Measurements from ENCODE around the gene AQP3. TPM values are rescaled to one million over a fixed set of nuclear protein-coding genes. Genes with fewer than 3 reads are reported as not detected.
"Not testable (repeated sequence)": the region's sequence is repeated elsewhere in the genome, so short reads cannot be mapped to it uniquely, and the experiment has no call there.

The AQP3 gene
- total and polyA plus RNA-seq, 2 of the 13 experiments (the other 11 are each of a cell fraction or from before 2014, with no cell fraction given) = 1.4 to 5.5 TPM

GRCh38 chr9:33404788-33405362 lies 42.5 kb downstream of the AQP3 start (continued):
- TF ChIP-seq MAZ (IDR thresholded peaks at IDR 0.05; ENCODE audit: borderline replicate concordance, low read depth, low read length) (no peak), MAZ (CRISPR knock-in tag; IDR thresholded peaks at IDR 0.05; ENCODE audit: low read depth) (no peak), ZFP82 (CRISPR knock-in tag; IDR thresholded peaks at IDR 0.05; ENCODE audit: borderline replicate concordance) (no peak), EP300 (IDR thresholded peaks at IDR 0.05; ENCODE audit: low read depth in 2 of 2, low read length in 2 of 2) (no peak), EP300 (CRISPR knock-in tag; IDR thresholded peaks at IDR 0.05; ENCODE audit: borderline replicate concordance) (no peak)

DNA sequence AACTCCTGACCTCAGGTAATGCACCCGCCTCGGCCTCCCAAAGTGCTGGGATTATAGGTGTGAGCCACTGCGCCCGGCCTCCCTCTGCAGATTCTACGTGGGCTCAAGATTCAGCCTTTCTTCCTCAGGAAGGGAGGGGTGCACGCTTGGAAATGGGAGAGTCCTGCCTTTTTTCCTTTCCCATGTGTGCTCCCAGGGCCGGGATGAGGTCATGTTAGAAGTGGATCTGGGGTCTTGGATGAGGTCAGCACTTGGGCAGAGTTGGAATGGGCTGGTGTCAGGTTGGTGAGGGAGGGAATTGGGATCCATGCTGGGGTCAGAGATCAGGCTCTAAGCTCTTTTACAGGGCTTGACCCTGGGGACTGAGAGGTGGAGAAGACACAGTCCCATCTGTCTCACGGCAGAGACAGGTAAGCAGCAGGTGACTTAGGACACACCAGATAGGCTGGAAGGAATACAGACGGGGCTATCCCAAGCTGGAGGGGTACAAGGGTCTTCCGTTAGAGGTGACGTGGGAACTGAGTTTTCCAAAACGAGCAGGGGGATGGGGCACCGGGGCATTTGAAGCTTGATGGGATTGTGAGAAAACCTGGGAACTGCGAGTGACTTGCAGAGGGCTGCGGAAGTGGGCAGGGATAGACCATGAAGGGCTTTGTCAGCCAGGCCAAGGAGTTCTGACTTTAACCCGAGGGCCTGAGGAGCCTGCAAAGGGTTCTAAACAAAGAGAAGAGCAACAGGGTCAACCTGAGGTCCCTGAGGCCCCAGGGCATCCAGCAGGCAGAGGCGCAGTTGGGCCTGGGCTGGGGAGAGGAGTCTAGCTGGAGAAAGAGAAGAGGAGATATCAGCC lies 43.2 kb downstream of the AQP3 start:
- in situ Hi-C loops (cut with HindIII; ENCODE audit: extremely low pct_ligation_motif_present, low pct_unique_long_range_greater_than_20kb) (no loop called here), intact Hi-C loops (cut with micrococcal nuclease; ENCODE audit: unreplicated experiment) (loop anchor here (1.0 to 5.0 kb wide), 3 partner anchors 43 to 113 kb away; partner anchors contain the start of gene AQP3)
- no peaks in the 10 kb centered on the region for H3K9me3 ChIP-seq (ENCODE audit: low read length)
- no peak overlapping the region for H3K27ac ChIP-seq (ENCODE audit: extremely low read length, insufficient read depth, low read length)
- DNase-seq (ENCODE audit: low spot score) (no peak), FAIRE-seq (no peak), ATAC-seq (peak; percentile 43)
- POLR2A ChIA-PET = interaction anchor here (1.0 to 1.6 kb wide), 9 partner anchors 11 to 114 kb away, joined by 3 to 14 read pairs (median 6); partner anchors contain the start of genes AQP3, NFX1 and NOL6
- BruUV-seq (replicated peaks) = no TSS peak
- no peaks in the 10 kb centered on the region for H3K36me3 ChIP-seq (replicated peaks in 1 of 2; ENCODE audit: control insufficient read depth in 1 of 2, insufficient read depth in 2 of 2, low read length in 2 of 2)
- TF ChIP-seq, protein P1, sequence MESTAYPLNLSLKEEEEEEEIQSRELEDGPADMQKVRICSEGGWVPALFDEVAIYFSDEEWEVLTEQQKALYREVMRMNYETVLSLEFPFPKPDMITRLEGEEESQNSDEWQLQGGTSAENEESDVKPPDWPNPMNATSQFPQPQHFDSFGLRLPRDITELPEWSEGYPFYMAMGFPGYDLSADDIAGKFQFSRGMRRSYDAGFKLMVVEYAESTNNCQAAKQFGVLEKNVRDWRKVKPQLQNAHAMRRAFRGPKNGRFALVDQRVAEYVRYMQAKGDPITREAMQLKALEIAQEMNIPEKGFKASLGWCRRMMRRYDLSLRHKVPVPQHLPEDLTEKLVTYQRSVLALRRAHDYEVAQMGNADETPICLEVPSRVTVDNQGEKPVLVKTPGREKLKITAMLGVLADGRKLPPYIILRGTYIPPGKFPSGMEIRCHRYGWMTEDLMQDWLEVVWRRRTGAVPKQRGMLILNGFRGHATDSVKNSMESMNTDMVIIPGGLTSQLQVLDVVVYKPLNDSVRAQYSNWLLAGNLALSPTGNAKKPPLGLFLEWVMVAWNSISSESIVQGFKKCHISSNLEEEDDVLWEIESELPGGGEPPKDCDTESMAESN (CRISPR knock-in tag; conservative IDR thresholded peaks at IDR 0.05) = no peak
- no peak for TF ChIP-seq CHD4 (IDR thresholded peaks at IDR 0.05; ENCODE audit: borderline replicate concordance, low read length)
- TF ChIP-seq HDAC1 (CRISPR knock-in tag; IDR thresholded peaks at IDR 0.05) = no peak
- TF ChIP-seq ZSCAN25 (CRISPR knock-in tag; IDR thresholded peaks at IDR 0.05) = 0 out of 2 replicates have a peak, but pooled peaks have one; percentile 22
- TF ChIP-seq ZNF883 (CRISPR knock-in tag; IDR thresholded peaks at IDR 0.05; ENCODE audit: not compliant biosample characterization) = peak; percentile 41
- no peaks in the 10 kb centered on the region for H3K79me2 ChIP-seq (ENCODE audit: insufficient read depth, low read length)
- H3K4me2 ChIP-seq (ENCODE audit: low read depth, low read length) = no peak overlapping the region
- no peak overlapping the region for H3K4me3 ChIP-seq (replicated peaks in 1 of 3; ENCODE audit: insufficient read depth in 1 of 3, low read depth in 2 of 3, low read length in 3 of 3)
- no peak overlapping the region for H2AFZ ChIP-seq (ENCODE audit: low read length)
- H3K9ac ChIP-seq (ENCODE audit: insufficient read depth, low read depth, low read length) = no peak overlapping the region
- no peaks in the 10 kb centered on the region for H4K20me1 ChIP-seq (ENCODE audit: insufficient read depth, low read length)
- peaks cover 7 to 28% of the 10 kb centered on the region in 2 experiments for H3K27me3 ChIP-seq (ENCODE audit: control insufficient read depth in 1 of 2, insufficient read depth in 2 of 2, low read length in 2 of 2)
- H3K4me1 ChIP-seq (ENCODE audit: insufficient read depth, low read length) = peaks cover 24% of the 10 kb centered on the region
- CTCF ChIA-PET (ENCODE audit: low intra/inter-chr PET ratio, low total read pairs) = interaction anchor here (1.5 to 3.2 kb wide), 4 partner anchors 11 to 62 kb away, joined by 11 to 31 read pairs (median 16); no protein-coding TSS in a partner anchor
- WGBS (ENCODE audit: low lambda C conversion rate) = 22% methylated on average over 16 of the region's 17 CpGs

DNA sequence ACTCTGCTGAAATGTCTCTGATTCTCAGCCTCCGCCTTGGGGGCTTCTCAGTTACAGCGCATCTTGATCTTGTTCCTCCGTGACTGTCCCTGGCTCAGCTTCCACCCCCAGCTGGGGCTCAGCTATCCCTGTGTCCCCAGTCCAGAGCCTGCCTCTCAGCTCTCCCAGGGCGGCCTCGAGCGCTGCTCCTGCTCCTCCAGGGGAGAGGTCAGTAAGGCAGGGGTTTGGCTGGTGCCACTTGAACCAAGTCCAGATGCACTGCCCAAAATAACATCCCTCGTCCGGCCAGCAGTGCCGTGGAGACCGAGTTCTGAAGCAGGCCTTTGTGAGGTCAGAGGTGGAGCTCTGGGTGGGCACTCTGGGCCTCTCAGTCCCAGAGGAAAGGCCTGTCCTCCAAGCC lies 45.0 kb downstream of the AQP3 start, which contains the start of gene AQP7:
AQP7 (minus strand) TSS at position 198 of the 400 bp plus-strand sequence. CDS start 1,306 bp downstream, outside the sequence.
- H4K20me1 ChIP-seq (ENCODE audit: insufficient read depth, low read length); H3K27ac ChIP-seq (ENCODE audit: extremely low read length, insufficient read depth, low read length); DNase-seq (ENCODE audit: low spot score); in situ Hi-C loops (cut with HindIII; ENCODE audit: extremely low pct_ligation_motif_present, low pct_unique_long_range_greater_than_20kb); ATAC-seq; H3K79me2 ChIP-seq (ENCODE audit: insufficient read depth, low read length); H3K36me3 ChIP-seq (replicated peaks in 1 of 2; ENCODE audit: control insufficient read depth in 1 of 2, insufficient read depth in 2 of 2, low read length in 2 of 2); FAIRE-seq; BruUV-seq (replicated peaks); H3K9me3 ChIP-seq (ENCODE audit: low read length): not testable (repeated sequence)
- H2AFZ ChIP-seq (ENCODE audit: low read length) = peak within 1 kb of the TSS; percentile 27
- ChIA-PET POLR2A (interaction anchor here (1.2 to 1.6 kb wide), 4 partner anchors 8 to 71 kb away, joined by 3 to 14 read pairs (median 10); partner anchors contain the start of gene NOL6), CTCF (ENCODE audit: low intra/inter-chr PET ratio, low total read pairs) (interaction anchor here (0.8 to 3.2 kb wide), 3 partner anchors 50 to 115 kb away, joined by 7 to 31 read pairs (median 21); no protein-coding TSS in a partner anchor)
- peaks cover 3 to 14% of the 10 kb centered on the region in 2 experiments for H3K27me3 ChIP-seq (ENCODE audit: control insufficient read depth in 1 of 2, insufficient read depth in 2 of 2, low read length in 2 of 2)
- intact Hi-C loops (cut with micrococcal nuclease; ENCODE audit: unreplicated experiment) = loop anchor here (2.0 to 5.0 kb wide), 2 partner anchors 44 to 115 kb away; partner anchors contain the start of gene AQP3
- H3K4me3 ChIP-seq (replicated peaks in 1 of 3; ENCODE audit: insufficient read depth in 1 of 3, low read depth in 2 of 3, low read length in 3 of 3) = peak within 1 kb of the TSS; percentile 49 to 73 (median 52); a peak in 5 of 6 replicates
- H3K9ac ChIP-seq (ENCODE audit: insufficient read depth, low read depth, low read length) = peak within 1 kb of the TSS; percentile 70
- H3K4me2 ChIP-seq (ENCODE audit: low read depth, low read length) = peak within 1 kb of the TSS; percentile 99
- 31% methylated on average over 3 of the region's 10 CpGs for whole genome bisulfite sequencing (ENCODE audit: low lambda C conversion rate)
- H3K4me1 ChIP-seq (ENCODE audit: insufficient read depth, low read length) = peaks cover 24% of the 10 kb centered on the region

Measured in HepG2 (cell line).